GM21515 (cell line): ENCODE measurements around the gene SERINC2.
"Not testable (repeated sequence)": the region's sequence is repeated elsewhere in the genome, so short reads cannot be mapped to it uniquely, and the experiment has no call there.

Experiments used
- ATAC-seq: cut with Tn5 transposase; IDR thresholded peaks from one replicate; pipeline ENCODE4 v1.9.1; 2021; ENCODE audit not compliant: unreplicated experiment

The SERINC2 gene

GRCh38 chr1:31460027-31460426 is 47.0 kb downstream of the SERINC2 start:
- no peak for ATAC-seq

GRCh38 chr1:31467005-31467674 is 54.1 kb downstream of the SERINC2 start:
- ATAC-seq, result no peak

GRCh38 chr1:31470794-31471315 is 57.8 kb downstream of the SERINC2 start:
- no peak for ATAC-seq

GRCh38 chr1:31471452-31472313 is 58.7 kb downstream of the SERINC2 start:
- not testable (repeated sequence) for ATAC-seq

GRCh38 chr1:31472314-31472651 is 59.3 kb downstream of the SERINC2 start:
- not testable (repeated sequence) for ATAC-seq

- not testable (repeated sequence) for ATAC-seq
Measured at GRCh38 chr1:31472673-31473072, 59.7 kb downstream of the SERINC2 start.

GRCh38 chr1:31473508-31473907 is 60.5 kb downstream of the SERINC2 start:
- not testable (repeated sequence) for ATAC-seq

- ATAC-seq, result not testable (repeated sequence)
Measured at GRCh38 chr1:31474567-31474966, 61.6 kb downstream of the SERINC2 start.

GRCh38 chr1:31476891-31477846 is 64.2 kb downstream of the SERINC2 start:
- no peak for ATAC-seq

- ATAC-seq, result no peak
Measured at GRCh38 chr1:31478167-31478566, 65.2 kb downstream of the SERINC2 start.

- no peak for ATAC-seq
Measured at GRCh38 chr1:31479811-31480210, 66.8 kb downstream of the SERINC2 start.

GRCh38 chr1:31480426-31480825 is 67.4 kb downstream of the SERINC2 start:
- not testable (repeated sequence) for ATAC-seq

- no peak for ATAC-seq
Measured at GRCh38 chr1:31482482-31483011, 69.5 kb downstream of the SERINC2 start.

- ATAC-seq, result no peak
Measured at GRCh38 chr1:31483012-31483946, 70.3 kb downstream of the SERINC2 start.
